ENCODE measurements around the gene NSMF. TPM values are rescaled to one million over a fixed set of nuclear protein-coding genes. Genes with fewer than 3 reads are reported as not detected.
"Not testable (repeated sequence)": the region's sequence is repeated elsewhere in the genome, so short reads cannot be mapped to it uniquely, and the experiment has no call there.

Gene NSMF
- polyA plus RNA-seq, 1 of the 3 experiments (the other 2 are of a cell fraction): 58.8 TPM

- no peaks in the 10 kb centered on the region for H3K27me3 ChIP-seq (ENCODE audit: insufficient read depth)
- no peaks in the 10 kb centered on the region; a peak in 1 of 4 replicates for H3K4me1 ChIP-seq (ENCODE audit: control insufficient read depth in 1 of 2, insufficient read depth in 2 of 2, low read depth in 1 of 2, low read length in 1 of 2)
- H3K27ac ChIP-seq (ENCODE audit: low read depth in 2 of 2, low read length in 1 of 2): no peak overlapping the region
- H4K20me1 ChIP-seq (ENCODE audit: insufficient read depth): no peaks in the 10 kb centered on the region
- H3K4me2 ChIP-seq: no peak overlapping the region
- H3K79me2 ChIP-seq (ENCODE audit: insufficient read depth): no peaks in the 10 kb centered on the region
- H3F3A ChIP-seq (replicated peaks; ENCODE audit: insufficient read depth): no peaks in the 10 kb centered on the region
- no peak overlapping the region for H3K9ac ChIP-seq
- no peaks in the 10 kb centered on the region for H3K9me2 ChIP-seq
- no peaks in the 10 kb centered on the region for H3K9me3 ChIP-seq
- no peaks in the 10 kb centered on the region for H3K36me3 ChIP-seq (replicated peaks in 1 of 2; ENCODE audit: control insufficient read depth in 1 of 2, insufficient read depth in 2 of 2, low read length in 1 of 2)
- no peak overlapping the region for H2AFZ ChIP-seq (ENCODE audit: low read depth)
- TF ChIP-seq SMC3 (IDR thresholded peaks at IDR 0.05; ENCODE audit: low read depth, low read length) (no peak), FOXJ3 (CRISPR knock-in tag; IDR thresholded peaks at IDR 0.05) (no peak), NRF1 (IDR thresholded peaks at IDR 0.05; ENCODE audit: low read depth, low read length) (no peak), CHD2 (IDR thresholded peaks at IDR 0.05; ENCODE audit: low read length, partially characterized antibody) (no peak)
- ChIA-PET CTCF (no interaction called here), POLR2A (no interaction called here)
- WGBS (ENCODE audit: low lambda C conversion rate): 76% methylated on average over 5 of the region's 16 CpGs
- DNase-seq: no peak
- no peak overlapping the region for H3K4me3 ChIP-seq (ENCODE audit: low read depth in 2 of 2, low read length in 1 of 2)
Observed at GRCh38 chr9:137467161-137467581, 8.0 kb upstream of the NSMF start.

DNA sequence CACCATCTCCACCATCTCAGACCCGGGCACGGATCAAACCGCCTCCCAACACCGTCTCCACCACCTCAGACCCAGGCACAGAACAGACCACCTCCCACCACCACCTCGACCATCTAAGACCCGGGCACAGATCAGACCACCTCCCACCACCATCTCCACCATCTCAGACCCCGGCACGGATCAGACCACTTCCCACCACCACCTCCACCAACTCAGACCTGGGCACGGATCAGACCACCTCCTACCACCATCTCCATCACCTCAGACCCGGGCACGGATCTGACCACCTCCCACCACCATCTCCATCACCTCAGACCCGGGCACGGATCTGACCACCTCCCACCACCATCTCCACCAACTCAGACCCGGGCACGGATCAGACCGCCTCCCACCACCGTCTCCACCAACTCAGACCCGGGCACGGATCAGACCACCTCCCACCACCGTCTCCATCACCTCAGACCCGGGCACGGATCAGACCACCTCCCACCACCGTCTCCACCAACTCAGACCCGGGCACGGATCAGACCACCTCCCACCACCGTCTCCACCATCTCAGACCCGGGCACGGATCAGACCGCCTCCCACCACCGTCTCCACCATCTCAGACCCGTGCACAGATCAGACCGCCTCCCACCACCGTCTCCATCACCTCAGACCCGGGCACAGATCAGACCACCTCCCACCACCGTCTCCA, 7.4 kb upstream of the NSMF start:
- 82% methylated on average over 35 of the region's 35 CpGs for WGBS (ENCODE audit: low lambda C conversion rate)
- H3K9me2 ChIP-seq; H3K9me3 ChIP-seq; H3F3A ChIP-seq (replicated peaks; ENCODE audit: insufficient read depth); H3K27me3 ChIP-seq (ENCODE audit: insufficient read depth); H3K4me2 ChIP-seq; H3K79me2 ChIP-seq (ENCODE audit: insufficient read depth); POLR2A ChIA-PET; H2AFZ ChIP-seq (ENCODE audit: low read depth); H3K4me3 ChIP-seq (ENCODE audit: low read depth in 2 of 2, low read length in 1 of 2); H3K36me3 ChIP-seq (replicated peaks in 1 of 2; ENCODE audit: control insufficient read depth in 1 of 2, insufficient read depth in 2 of 2, low read length in 1 of 2); DNase-seq; H3K4me1 ChIP-seq (ENCODE audit: control insufficient read depth in 1 of 2, insufficient read depth in 2 of 2, low read depth in 1 of 2, low read length in 1 of 2); H3K27ac ChIP-seq (ENCODE audit: low read depth in 2 of 2, low read length in 1 of 2); CTCF ChIA-PET; H4K20me1 ChIP-seq (ENCODE audit: insufficient read depth); H3K9ac ChIP-seq: not testable (repeated sequence)

DNA sequence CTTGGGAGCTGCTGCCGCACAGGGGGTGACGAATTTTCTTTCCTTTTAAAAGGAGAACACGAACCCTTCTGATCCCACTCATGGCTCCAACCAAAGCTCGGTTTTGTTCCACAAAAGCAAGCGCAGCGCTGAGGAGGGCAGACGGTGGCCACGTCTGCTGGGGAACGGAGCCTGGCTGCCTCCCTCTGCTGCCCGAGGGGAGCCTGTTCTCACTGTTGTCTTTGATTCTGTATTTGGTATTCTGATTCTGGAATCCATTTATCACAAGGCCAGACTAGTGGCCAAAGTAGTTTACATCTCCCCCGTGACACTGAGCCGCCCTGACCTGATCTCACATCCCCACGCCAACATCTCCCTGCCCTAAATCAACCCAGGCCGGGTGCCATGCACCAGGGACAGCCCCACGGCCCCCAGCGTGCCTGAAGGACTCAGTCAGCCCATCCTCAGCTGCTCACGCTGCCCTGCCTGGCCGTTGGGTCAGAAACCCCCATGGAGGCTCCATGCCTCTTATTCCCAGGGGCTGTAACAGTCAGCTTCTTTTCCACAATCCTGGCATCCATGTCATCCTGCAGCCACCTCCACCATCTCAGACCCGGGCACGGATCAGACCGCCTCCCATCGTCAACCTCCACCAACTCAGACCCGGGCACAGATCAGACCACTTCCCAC, 6.7 kb upstream of the NSMF start:
- Histone ChIP-seq H3K79me2 (ENCODE audit: insufficient read depth) (no peaks in the 10 kb centered on the region), H3K4me3 (ENCODE audit: low read depth in 2 of 2, low read length in 1 of 2) (no peak overlapping the region), H3K9me3 (no peaks in the 10 kb centered on the region), H3K9me2 (no peaks in the 10 kb centered on the region), H2AFZ (ENCODE audit: low read depth) (no peak overlapping the region), H3K36me3 (replicated peaks in 1 of 2; ENCODE audit: control insufficient read depth in 1 of 2, insufficient read depth in 2 of 2, low read length in 1 of 2) (no peaks in the 10 kb centered on the region), H3K9ac (no peak overlapping the region), H4K20me1 (ENCODE audit: insufficient read depth) (no peaks in the 10 kb centered on the region), H3K27ac (ENCODE audit: low read depth in 2 of 2, low read length in 1 of 2) (no peak overlapping the region), H3K27me3 (ENCODE audit: insufficient read depth) (no peaks in the 10 kb centered on the region), H3K4me1 (ENCODE audit: control insufficient read depth in 1 of 2, insufficient read depth in 2 of 2, low read depth in 1 of 2, low read length in 1 of 2) (no peaks in the 10 kb centered on the region; a peak in 1 of 4 replicates), H3F3A (replicated peaks; ENCODE audit: insufficient read depth) (no peaks in the 10 kb centered on the region), H3K4me2 (no peak overlapping the region)
- WGBS (ENCODE audit: low lambda C conversion rate): 83% methylated on average over 23 of the region's 23 CpGs
- POLR2A ChIA-PET: no interaction called here
- DNase-seq: no peak
- CTCF ChIA-PET: no interaction called here
- TF ChIP-seq EP300 (IDR thresholded peaks at IDR 0.05; ENCODE audit: borderline replicate concordance in 1 of 2, low read depth in 1 of 2, low read length in 1 of 2): no peak
- TF ChIP-seq, protein P1, sequence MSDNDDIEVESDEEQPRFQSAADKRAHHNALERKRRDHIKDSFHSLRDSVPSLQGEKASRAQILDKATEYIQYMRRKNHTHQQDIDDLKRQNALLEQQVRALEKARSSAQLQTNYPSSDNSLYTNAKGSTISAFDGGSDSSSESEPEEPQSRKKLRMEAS (IDR thresholded peaks at IDR 0.05; ENCODE audit: low read depth): no peak
- TF ChIP-seq GABPA (IDR thresholded peaks at IDR 0.05; ENCODE audit: low read depth): no peak
- no peak for TF ChIP-seq NRF1 (IDR thresholded peaks at IDR 0.05; ENCODE audit: low read depth, low read length)
- no peak for TF ChIP-seq MXI1 (IDR thresholded peaks at IDR 0.05; ENCODE audit: low read depth, low read length)
- TF ChIP-seq CHD2 (IDR thresholded peaks at IDR 0.05; ENCODE audit: low read length, partially characterized antibody): no peak
- no peak for TF ChIP-seq FOSL2 (IDR thresholded peaks at IDR 0.05; ENCODE audit: borderline replicate concordance, low read depth)
- TF ChIP-seq TEAD4 (IDR thresholded peaks at IDR 0.05; ENCODE audit: borderline replicate concordance, insufficient read depth): no peak
- no peak for TF ChIP-seq MEF2A (IDR thresholded peaks at IDR 0.05; ENCODE audit: borderline replicate concordance, low read depth)
- no peak for TF ChIP-seq ELF1 (IDR thresholded peaks at IDR 0.05)
- TF ChIP-seq FOXJ3 (CRISPR knock-in tag; IDR thresholded peaks at IDR 0.05): no peak
- TF ChIP-seq RAD21 (IDR thresholded peaks at IDR 0.05; ENCODE audit: low read length): no peak
- TF ChIP-seq NFIC (IDR thresholded peaks at IDR 0.05; ENCODE audit: borderline replicate concordance): no peak
- TF ChIP-seq IRF3 (IDR thresholded peaks at IDR 0.05; ENCODE audit: low read depth, low read length): no peak
- TF ChIP-seq TCF12 (IDR thresholded peaks at IDR 0.05): no peak
- no peak for TF ChIP-seq PBX3 (IDR thresholded peaks at IDR 0.05)
- TF ChIP-seq, protein P2, sequence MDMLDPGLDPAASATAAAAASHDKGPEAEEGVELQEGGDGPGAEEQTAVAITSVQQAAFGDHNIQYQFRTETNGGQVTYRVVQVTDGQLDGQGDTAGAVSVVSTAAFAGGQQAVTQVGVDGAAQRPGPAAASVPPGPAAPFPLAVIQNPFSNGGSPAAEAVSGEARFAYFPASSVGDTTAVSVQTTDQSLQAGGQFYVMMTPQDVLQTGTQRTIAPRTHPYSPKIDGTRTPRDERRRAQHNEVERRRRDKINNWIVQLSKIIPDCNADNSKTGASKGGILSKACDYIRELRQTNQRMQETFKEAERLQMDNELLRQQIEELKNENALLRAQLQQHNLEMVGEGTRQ (IDR thresholded peaks at IDR 0.05; ENCODE audit: borderline replicate concordance, low read depth, low read length): no peak
